ENCODE data around the gene LTB.

Gene LTB

GRCh38 chr6:31576897-31577578 is 5.2 kb downstream of the LTB start:
- FAIRE-seq (peak; percentile 89), DNase-seq (ENCODE audit: insufficient read length, low spot score) (no peak)

GRCh38 chr6:31575952-31576685 is 6.1 kb downstream of the LTB start:
- DNase-seq (ENCODE audit: insufficient read length, low spot score) (no peak), FAIRE-seq (peak; percentile 68)

GRCh38 chr6:31575335-31575901 is 6.8 kb downstream of the LTB start, which contains the start of gene TNF:
TNF (plus strand) TSS chr6:31575565; CDS start chr6:31575742, 177 bp downstream.
- FAIRE-seq (peak; percentile 94), DNase-seq (ENCODE audit: insufficient read length, low spot score) (no peak)

- FAIRE-seq (peak; percentile 18), DNase-seq (ENCODE audit: insufficient read length, low spot score) (no peak)
Measured at GRCh38 chr6:31574106-31575061, 7.8 kb downstream of the LTB start.

GRCh38 chr6:31573239-31574105 is 8.8 kb downstream of the LTB start:
- no peak for FAIRE-seq
- DNase-seq (ENCODE audit: insufficient read length, low spot score): no peak

GRCh38 chr6:31572041-31572911 is 9.9 kb downstream of the LTB start, which contains the start of gene LTA:
LTA (plus strand) TSS chr6:31572289; CDS start chr6:31572743, 454 bp downstream.
- DNase-seq (ENCODE audit: insufficient read length, low spot score) (no peak), FAIRE-seq (peak; percentile 99)

GRCh38 chr6:31569861-31570536 is 12.2 kb downstream of the LTB start:
- no peak for DNase-seq (ENCODE audit: insufficient read length, low spot score)
- no peak for FAIRE-seq

- DNase-seq (ENCODE audit: insufficient read length, low spot score): no peak
- FAIRE-seq: peak; percentile 99
Measured at GRCh38 chr6:31568537-31568961, 13.7 kb downstream of the LTB start.

GRCh38 chr6:31567531-31568370 is 14.5 kb downstream of the LTB start:
- DNase-seq (ENCODE audit: insufficient read length, low spot score): no peak
- FAIRE-seq: peak; percentile 84

GRCh38 chr6:31560697-31561058 is 21.5 kb downstream of the LTB start:
- no peak for FAIRE-seq

GRCh38 chr6:31559958-31560696 is 22.1 kb downstream of the LTB start:
- FAIRE-seq: peak; percentile 98
- DNase-seq (ENCODE audit: insufficient read length, low spot score): peak; percentile 51

More at GRCh38 chr6:31560697-31561058, 21.5 kb downstream of the LTB start:
- no peak for DNase-seq (ENCODE audit: insufficient read length, low spot score)

- FAIRE-seq: no peak
- no peak for DNase-seq (ENCODE audit: insufficient read length, low spot score)
Measured at GRCh38 chr6:31559606-31559957, 22.6 kb downstream of the LTB start.

GRCh38 chr6:31558631-31559500 is 23.4 kb downstream of the LTB start:
- FAIRE-seq (peak; percentile 91), DNase-seq (ENCODE audit: insufficient read length, low spot score) (no peak)

- no peak for DNase-seq (ENCODE audit: insufficient read length, low spot score)
- FAIRE-seq: no peak
Measured at GRCh38 chr6:31558318-31558625, 24.0 kb downstream of the LTB start.

- no peak for DNase-seq (ENCODE audit: insufficient read length, low spot score)
- FAIRE-seq: no peak
Measured at GRCh38 chr6:31557443-31558317, 24.5 kb downstream of the LTB start.
